RWPE1 (cell line): ENCODE results near the gene HERC4.

Experiments used
- CTCF ChIA-PET: fragments of 350-600 bp; sonication (Branson Sonifier 250); formaldehyde crosslinking; extraction: SDS; loops from one replicate; lab custom pipeline; 2021; lab: Yijun Ruan, JAX
- POLR2A ChIA-PET: fragments of 400-600 bp; formaldehyde crosslinking; extraction: SDS; loops from one replicate; lab custom pipeline; 2020; ENCODE audit warnings: antibody characterized with exemption; ENCODE audit not compliant: low non-redundant PET; lab: Yijun Ruan, JAX
- DNase-seq: peaks from one replicate; pipeline ENCODE4 v3.0.0; 2012; ENCODE audit warnings: low spot score
- H3K27ac ChIP-seq: fragments of 450-650 bp; 2 replicates; pipeline ENCODE4 v1.5.1; 2017
- TF ChIP-seq, protein P1 (sequence below): fragments of 450-650 bp; conservative IDR thresholded peaks from 2 replicates; pipeline ENCODE4 v1.5.1; 2017; ENCODE audit warnings: low read depth, mild to moderate bottlenecking

HERC4 gene

DNA sequence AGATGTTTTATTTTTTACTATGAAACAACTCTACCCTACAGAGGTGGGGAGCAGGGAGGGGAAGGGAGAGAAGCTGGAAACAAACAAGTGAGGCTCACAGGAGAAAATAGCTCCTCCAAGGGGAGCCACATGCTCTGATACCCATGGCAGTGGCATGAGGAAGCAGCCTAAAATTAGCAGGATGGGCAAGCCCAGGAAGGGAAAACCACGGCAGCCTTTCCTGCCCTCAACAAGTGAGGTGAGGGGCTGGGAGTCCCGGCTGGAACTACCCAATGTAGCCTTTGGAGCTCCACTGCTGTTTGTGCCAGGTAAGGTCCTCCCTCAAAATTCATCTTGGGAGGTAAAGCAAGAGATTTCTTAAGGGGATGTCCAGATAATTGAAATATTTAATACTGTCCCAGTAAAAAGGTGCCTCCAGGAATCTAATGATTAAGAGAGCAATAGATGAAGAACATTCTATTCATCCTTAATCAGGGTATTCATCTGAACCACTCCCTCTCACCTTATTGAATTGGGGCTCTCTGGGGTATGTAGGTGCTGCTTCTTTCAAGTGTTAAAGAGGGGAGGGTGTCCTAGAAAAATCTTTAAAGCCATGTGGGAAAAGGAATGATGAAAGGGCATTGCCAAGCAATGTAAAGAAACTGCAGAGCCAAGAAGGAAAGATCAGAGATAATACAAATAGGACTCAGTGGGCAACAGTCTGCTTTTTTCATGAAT is 12.8 kb upstream of the HERC4 start:
- ChIA-PET POLR2A (no interaction called here), CTCF (interaction anchor here (0.7 kb wide), 1 partner anchor 136 kb away, joined by 3 read pairs; no protein-coding TSS in a partner anchor)
- H3K27ac ChIP-seq, result no peak overlapping the region
- TF ChIP-seq, protein P1, sequence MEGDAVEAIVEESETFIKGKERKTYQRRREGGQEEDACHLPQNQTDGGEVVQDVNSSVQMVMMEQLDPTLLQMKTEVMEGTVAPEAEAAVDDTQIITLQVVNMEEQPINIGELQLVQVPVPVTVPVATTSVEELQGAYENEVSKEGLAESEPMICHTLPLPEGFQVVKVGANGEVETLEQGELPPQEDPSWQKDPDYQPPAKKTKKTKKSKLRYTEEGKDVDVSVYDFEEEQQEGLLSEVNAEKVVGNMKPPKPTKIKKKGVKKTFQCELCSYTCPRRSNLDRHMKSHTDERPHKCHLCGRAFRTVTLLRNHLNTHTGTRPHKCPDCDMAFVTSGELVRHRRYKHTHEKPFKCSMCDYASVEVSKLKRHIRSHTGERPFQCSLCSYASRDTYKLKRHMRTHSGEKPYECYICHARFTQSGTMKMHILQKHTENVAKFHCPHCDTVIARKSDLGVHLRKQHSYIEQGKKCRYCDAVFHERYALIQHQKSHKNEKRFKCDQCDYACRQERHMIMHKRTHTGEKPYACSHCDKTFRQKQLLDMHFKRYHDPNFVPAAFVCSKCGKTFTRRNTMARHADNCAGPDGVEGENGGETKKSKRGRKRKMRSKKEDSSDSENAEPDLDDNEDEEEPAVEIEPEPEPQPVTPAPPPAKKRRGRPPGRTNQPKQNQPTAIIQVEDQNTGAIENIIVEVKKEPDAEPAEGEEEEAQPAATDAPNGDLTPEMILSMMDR, result no peak
- no peak for DNase-seq

DNA sequence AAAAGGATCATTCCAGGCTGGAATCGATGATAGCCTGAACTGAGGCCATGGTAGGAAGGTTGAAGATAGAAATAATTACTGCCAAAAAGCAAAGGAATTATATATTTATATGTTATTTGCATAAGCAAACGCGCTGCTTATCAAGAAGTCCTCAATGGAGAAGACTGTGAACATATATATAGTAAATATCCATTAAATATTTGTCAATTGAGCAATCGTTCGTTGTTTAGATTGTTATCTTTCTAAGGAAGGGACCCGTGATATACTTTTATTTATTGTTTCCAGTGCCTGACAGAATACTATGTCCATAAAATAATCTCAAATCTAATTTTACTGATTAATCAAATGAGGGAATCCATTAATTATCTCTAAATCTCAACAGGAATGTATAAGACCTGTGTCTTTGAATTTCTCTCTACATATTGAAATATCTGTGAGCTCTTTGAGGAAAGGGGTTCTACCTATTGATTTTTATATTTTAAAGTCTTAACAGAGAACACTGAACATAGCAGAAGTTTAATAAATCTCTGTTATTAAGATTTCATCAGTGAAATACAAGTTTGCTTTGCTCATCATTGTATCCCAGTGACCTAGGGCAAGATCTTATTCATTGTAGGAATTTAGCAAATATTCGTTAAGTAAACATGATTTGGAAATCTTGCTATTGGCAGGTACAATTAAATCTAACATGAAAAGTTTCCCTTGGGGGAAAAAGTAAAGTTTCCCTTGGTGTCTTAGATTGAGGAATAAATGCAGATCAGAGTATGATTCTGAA is 12.0 kb upstream of the HERC4 start:
- POLR2A ChIA-PET, result no interaction called here
- CTCF ChIA-PET, result interaction anchor here (0.7 kb wide), 1 partner anchor 137 kb away, joined by 3 read pairs; no protein-coding TSS in a partner anchor
- DNase-seq, result no peak
- no peak overlapping the region for H3K27ac ChIP-seq
- TF ChIP-seq, protein P1, result no peak

DNA sequence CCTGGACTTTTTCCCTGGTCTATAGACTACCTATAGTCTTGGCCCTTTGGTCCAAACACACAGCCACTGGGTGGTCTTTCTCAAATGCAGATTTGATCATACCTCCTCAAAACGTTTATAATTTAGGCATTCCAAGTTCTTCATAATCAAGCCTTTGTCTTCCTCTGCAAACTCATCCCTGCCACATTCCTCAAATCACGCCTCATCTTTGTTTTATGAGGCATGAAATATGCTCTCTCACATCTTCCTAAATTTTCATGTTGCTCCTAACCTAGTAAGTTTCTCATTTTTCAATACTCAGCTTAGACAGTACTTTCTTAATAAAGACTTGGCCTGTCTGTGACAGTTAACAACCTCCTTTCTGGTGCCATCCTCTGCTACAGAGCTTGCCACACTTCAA is 10.9 kb upstream of the HERC4 start:
- ChIA-PET CTCF (interaction anchor here (0.6 to 1.7 kb wide), 2 partner anchors 30 to 122 kb away, joined by 4 to 8 read pairs; no protein-coding TSS in a partner anchor), POLR2A (no interaction called here)
- TF ChIP-seq, protein P1, result no peak
- DNase-seq, result no peak
- no peak overlapping the region for H3K27ac ChIP-seq

DNA sequence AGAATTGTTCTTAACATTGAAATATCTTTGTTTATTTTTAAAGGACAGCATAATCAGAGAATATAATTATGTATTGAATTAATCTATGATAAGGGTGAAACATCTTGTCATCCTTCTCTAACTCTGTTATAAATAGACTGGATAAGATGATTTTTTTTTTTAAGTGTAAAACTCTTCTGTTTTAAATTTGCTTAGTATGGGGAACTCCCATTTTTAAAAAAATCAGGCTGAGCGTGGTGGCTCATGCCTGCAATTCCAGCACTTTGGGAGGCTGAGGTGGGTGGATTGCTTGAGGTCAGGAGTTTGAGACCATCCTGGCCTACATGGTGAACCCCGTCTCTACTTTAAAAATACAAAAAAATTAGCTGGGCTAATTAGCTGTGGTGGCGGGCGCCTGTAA is 9.4 kb upstream of the HERC4 start:
- H3K27ac ChIP-seq, result no peak overlapping the region
- CTCF ChIA-PET, result interaction anchor here (0.7 to 1.9 kb wide), 4 partner anchors 41 to 126 kb away, joined by 3 to 10 read pairs (median 6); no protein-coding TSS in a partner anchor
- POLR2A ChIA-PET, result no interaction called here
- TF ChIP-seq, protein P1, result no peak
- DNase-seq, result no peak

DNA sequence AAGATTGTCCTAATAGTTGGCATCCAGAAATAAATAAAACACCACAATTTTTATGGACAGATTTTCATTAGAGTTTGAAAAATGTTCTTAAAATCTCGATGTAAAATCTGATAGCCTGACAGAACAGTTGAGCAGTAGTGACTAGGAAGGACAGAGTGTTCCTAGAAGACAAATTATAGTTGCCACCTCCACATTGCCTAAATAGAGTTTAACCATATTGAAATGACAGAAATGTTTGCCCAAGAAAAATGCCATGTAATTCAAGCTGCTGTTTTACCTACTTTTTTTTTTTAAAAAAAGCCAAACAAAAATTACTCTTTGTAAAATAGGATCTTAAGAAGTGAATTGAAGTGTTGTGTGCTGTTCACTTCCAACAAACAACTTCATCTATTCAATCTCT is 8.9 kb upstream of the HERC4 start:
- CTCF ChIA-PET, result interaction anchor here (0.6 to 1.9 kb wide), 3 partner anchors 72 to 213 kb away, joined by 3 to 10 read pairs (median 4); no protein-coding TSS in a partner anchor
- TF ChIP-seq, protein P1, result no peak

DNA sequence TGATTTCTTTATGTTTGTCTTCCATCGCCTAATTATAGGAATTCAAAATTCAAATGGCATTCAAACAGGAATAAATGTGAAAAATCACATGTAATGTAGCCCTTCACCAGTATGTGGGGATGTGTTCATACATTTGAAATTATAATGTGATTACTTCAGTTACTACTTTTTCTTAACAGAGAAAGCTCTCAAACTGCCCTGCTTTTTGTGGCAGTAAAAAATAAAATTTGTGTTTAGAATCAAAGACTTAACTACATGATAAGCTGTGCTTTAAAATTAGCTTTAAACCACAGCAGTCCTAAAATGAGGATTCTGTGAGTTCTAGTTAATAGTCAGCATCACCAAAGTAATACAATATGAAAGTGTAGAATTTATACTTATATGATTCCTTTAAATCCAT is 7.8 kb upstream of the HERC4 start:
- no peak overlapping the region for H3K27ac ChIP-seq
- TF ChIP-seq, protein P1, result peak; percentile 56
- ChIA-PET POLR2A (no interaction called here), CTCF (interaction anchor here (0.6 to 1.9 kb wide), 11 partner anchors 9 to 220 kb away, joined by 3 to 10 read pairs (median 3); no protein-coding TSS in a partner anchor)
- peak; percentile 56 for DNase-seq

More for the DNA sequence above, 8.9 kb upstream of the HERC4 start:
- POLR2A ChIA-PET, result no interaction called here
- no peak for DNase-seq
- no peak overlapping the region for H3K27ac ChIP-seq
